NCI-H1436 (cell line): ENCODE results near the gene SEC24B.

Source experiments
- DNase-seq: peaks from one replicate; lab custom pipeline; 2025; lab: John Stamatoyannopoulos, UW

SEC24B gene

DNA sequence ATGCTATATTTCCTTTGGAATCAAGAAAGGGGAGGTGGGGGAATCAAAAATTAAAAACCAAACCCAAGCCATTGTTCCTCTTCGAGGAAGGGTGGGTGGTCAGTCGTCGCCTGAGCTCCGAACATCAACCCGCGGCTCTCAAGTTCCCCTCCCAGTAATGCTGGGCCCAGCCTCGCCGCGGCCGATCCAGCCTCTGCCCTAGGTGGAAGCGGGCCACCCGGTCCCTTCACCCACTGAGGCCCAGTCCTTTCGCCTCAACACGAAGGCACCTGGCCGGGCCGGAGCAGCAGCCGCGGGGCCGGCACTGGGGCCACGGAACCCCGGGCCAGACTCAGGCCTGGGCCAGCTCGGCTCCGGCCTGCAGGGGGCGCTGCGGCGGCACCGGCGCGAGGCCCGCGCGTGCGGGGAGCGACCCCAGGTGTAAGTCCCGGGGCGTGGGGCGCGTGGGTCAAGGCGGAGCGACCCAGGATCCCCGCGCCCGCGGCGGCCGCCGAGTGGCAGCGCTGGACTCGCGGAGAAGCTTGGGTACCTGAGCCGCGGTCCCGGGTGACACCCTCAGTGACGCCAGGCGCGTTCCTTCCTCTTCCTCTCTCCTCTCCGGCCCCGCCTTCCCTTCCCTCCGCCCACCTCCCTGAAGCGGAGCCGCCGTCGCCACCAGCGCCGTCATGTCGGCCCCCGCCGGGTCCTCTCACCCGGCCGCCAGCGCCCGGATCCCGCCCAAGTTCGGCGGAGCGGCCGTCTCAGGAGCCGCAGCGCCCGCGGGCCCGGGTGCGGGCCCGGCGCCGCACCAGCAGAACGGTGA lies at the start of gene SEC24B:
Gene SEC24B (plus strand): TSS at position 611 of the 802 bp plus-strand sequence. CDS start 55 bp downstream, at position 666.
- DNase-seq: peak; percentile 68

DNA sequence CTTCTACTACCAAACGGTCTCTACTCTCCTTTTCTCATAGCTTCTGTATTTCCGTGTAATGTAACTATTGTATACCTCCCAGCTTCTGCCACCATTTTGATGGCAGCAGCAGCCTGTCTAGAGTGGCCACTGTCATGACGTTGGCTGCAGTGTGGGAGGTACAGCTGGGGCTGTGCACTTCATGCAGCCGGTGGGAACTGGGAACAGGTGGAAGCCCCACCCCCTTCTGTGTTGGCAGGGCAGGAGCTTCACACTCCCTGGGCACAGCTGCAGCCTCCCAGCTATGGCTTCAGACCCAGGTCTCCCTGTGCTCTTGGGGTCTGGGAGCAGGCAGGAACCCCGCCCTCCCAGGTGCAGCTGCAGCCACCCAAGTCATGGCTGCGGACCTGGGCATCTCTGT lies 49.8 kb upstream of the SEC24B start:
- DNase-seq: no peak

DNA sequence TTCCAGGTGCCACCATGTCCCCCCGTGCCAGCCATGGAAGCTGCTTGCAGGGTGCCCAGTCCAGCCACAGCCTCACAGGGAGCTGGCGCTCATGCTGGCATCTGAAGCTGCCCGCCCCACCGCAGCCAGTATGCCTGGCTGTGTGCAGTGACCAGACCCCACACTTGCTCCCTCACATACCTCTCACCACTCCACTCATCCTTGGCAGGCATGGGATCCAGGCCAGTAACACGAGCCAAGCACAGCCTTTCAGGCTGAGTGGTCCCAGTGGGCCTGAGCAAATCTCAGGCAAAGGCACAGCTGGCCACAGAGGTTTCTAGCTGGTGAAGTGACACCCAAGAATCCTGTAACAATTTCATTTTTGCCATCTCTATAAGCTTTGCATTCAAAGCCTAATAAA lies 48.4 kb upstream of the SEC24B start:
- DNase-seq: no peak

DNA sequence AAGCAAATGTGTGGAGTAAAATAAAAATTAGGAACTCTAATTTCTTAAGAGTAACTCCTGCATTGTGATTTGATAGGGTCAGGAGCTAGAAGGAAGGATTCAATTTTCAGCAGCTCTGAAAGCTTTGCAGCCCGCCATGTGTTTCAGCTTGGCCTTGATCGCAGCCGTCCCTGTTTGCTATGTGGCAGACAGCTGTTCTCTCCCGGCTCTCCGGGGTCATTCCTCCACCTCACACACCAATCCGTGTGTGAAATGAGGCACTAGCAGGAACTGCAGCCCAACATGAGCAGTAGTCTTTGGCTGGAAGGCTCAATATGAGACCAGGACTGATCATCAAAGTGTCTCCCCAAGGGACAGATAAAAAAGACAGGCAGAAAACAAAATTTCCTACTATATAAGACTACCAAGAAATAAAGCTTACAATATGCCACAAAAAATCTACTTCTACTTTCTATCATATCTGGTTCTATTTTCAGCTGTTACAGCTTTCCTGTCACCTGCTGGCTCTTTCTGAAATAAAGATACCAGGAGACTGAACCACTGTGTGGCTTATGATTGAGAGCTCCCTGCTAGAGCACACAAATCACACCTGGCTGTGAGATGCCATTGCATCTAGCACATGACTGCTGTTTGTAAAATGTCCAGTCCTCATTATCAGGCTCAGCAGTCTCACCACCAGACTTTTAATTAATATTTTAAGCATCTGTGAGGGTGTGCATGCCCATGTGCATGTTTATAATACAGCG lies 44.1 kb upstream of the SEC24B start:
- DNase-seq: no peak

DNA sequence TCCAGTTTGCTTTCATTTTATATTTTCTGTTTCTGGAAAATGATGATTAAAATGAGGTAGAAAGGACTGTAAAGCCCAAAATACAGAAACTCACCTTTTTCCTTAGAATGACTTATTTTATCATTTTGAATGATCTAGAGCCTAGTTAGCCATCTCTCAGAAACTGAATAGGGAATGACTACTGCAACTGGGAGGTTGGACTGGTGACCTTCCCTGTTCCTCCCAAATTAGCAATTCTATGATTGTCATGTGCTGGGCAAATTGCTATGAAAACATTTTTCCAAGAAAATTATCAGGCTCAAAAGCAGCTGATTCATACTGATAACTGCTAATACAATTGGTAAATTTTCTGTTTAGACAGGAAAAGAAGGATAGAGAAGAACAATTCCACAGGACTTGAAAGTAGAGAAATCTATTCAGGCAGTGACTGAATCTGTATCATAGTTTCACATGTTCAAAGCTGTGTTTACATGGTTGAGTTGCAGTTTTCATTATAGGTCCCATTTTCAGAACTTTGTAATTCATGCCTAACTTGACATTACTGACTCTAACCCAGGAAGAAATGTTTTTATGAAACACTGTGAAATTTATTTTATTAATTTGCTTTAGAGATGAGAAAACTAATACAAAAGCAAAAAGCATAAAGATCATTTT lies 43.4 kb upstream of the SEC24B start:
- no peak for DNase-seq

DNA sequence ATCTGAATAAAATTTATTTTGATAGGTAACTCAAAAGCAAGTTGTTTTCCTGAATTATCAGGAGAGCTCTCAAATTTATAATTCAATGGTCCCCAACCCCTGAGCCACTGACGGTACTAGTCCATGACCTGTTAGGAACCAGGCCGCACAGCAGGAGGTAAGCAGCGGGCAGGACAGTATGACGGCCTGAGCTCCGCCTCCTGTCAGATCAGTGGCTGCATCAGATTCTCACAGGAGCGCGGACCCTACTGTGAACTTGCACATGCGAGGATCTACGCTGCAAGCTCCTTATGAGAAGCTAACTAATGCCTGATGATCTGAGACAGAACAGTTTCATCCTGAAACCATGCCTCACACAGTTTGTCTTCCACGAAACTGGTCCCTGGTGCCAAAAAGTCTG lies 37.9 kb upstream of the SEC24B start:
- DNase-seq: no peak

DNA sequence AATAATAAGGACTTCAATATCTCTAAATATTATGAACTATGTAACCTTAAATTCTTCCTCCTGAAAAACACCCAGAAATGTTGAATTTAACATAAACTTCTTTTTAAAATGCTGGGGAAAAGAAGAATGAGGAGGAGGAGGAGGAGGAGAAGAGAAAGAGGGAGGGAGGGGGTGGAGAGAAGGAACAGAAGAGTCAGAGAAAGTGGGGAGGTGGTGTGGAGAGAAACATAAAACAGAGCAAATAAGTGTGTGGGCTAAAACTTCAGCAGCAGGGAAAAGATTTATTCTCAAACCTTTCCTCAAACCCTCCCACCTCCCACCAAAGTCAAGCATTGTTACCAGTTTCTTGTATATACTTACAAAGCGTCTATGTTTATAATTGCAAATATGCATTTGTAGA lies 34.7 kb upstream of the SEC24B start:
- no peak for DNase-seq

DNA sequence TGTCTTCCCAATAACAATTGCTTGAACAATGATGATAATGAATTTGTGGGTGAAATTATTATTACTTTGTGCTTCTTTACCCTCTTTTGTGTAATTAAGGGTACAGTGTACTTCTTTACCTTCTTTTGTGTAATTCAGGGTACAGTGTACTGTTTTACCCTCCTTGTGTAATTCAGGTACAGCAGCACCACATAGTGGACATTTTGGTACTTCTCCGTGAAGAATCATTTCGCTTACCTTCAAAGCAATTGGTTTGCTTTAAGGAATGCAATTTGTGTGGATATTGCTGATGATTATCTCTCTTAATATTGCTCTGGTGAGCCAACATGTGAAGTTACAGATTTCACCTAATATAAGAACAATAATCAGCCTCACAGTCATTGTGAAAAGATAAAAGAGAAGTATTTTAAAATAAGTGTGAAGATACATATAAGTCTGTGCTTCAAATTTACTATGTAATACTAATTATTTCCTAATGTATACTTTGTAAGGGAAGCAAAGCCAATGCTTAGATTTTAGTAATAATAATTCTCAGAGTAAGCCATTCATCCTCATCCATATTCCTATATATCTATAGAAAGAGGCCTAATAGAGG lies 27.2 kb upstream of the SEC24B start:
- peak; percentile 18 for DNase-seq

DNA sequence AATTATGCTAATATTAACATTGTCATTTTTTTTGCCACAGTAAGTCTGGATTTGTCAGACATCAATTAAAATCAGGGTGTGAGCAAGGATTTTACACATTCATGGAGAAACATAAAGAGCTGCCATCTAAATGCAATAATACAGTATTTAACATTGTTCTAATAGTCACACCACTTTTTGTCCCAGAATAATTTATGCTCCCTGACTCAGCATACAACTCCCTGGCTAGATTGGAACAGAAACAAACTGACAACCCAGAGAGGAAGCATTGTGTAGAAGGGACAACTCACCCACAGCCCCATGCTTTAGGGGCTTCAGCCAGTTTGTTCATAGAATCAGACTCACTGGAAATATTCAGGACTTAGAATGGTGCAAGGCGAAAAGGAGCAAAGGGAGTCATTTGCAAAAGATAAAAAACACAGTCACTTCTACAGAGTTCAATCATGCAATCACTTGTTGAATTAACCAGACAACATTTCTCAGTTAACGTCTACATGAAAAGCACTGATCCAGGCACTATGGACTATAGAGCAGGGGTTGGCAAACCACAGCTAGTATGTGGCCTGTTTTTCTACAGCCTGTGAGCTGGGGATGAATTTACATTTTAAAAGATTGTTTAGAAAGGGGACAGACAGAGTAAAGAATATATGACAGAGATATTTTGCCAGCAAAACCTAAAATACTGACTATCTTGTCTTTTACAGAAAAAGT lies 26.4 kb upstream of the SEC24B start:
- no peak for DNase-seq

DNA sequence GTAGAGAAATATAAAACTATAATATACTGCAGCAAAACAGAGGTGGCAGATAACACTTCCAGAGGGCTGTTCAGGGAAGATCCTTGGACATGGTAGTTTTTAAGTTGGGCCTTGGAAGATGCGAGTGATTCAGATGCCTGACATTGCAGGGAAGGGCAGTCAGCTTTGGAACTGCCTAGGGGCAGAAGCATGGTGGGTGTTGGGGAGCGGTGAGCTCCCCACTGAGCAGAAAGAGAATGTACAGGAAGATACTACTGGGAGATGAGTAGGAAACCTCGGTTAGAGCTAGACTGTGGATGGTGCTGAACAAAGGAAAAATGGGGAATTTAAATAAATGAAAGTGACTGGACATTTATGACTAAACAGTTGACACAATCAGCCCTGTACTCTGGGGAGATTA lies 24.9 kb upstream of the SEC24B start:
- DNase-seq: no peak

DNA sequence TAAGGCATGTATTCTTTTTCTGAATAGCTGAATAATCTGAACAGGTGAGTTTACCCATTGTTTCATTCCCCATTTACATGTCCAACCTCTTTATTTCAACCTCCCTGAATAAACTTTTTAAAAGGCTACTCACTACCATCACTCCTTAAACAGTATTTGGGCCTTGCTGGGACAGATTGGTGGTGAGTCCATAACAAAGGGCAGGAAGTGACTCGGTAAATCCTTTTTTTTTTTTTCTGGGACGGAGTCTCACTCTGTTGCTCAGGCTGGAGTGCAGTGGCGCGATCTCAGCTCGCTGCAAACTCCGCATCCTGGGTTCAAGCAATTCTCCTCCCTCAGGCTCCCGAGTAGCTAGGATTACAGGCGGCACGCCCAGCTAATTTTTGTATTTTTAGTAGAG lies 23.4 kb upstream of the SEC24B start:
- DNase-seq: no peak

DNA sequence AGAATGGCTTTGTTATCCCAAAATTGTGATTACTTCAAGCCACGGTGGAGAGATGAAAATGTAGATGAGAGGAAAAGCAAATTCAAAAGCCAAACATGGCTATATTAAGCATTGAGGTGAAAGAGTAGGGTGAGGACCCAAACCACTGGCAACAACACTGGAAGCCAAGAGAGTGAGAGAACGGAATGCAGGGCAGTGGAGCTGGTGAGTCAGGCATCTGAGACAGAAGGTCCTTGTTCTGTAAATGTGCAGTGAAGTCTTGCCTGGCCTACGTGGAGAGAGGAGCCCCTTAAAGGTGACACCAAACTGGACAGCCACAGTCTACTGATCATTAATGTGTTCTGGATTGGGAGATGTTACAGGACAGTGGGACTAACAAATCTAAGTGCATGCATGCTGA lies 22.8 kb upstream of the SEC24B start:
- DNase-seq: no peak

DNA sequence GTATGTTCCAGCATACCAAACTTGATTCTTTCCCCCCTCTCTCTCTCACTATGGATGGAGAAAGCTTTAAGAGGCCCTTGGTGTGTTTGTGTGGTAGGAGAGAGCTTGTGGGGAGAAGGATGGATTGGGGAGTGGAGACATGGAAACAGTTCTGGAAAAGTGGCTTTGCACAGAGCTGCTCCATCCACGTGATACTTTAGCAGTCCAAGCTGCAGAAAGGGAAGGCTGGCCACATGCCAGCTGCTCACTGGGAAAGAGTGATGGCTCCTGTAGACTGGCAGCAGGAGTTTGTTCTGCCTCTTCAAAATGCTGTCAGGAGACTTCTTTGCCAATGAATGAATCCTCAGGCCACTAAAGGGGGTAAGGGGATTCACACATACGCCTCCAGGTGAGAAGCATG lies 21.7 kb upstream of the SEC24B start:
- DNase-seq: no peak

DNA sequence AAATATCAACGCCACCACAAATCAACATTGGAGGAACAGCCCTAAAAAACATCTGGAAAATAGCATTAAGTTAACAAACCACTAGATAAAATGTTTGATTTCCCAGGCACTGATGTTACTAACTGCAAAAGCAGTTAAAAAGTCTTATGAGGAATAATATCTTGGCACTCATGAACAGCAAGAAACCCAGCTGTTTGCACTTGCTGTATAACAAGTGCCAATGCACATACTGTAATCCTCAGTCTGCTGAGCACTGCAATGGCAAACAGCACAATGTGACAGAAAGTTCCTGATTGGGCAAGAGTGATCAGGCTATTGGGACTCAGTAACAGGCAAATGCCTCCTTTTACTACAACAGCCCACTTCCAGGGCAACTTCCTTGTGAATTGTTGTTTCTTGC lies 20.8 kb upstream of the SEC24B start:
- no peak for DNase-seq

DNA sequence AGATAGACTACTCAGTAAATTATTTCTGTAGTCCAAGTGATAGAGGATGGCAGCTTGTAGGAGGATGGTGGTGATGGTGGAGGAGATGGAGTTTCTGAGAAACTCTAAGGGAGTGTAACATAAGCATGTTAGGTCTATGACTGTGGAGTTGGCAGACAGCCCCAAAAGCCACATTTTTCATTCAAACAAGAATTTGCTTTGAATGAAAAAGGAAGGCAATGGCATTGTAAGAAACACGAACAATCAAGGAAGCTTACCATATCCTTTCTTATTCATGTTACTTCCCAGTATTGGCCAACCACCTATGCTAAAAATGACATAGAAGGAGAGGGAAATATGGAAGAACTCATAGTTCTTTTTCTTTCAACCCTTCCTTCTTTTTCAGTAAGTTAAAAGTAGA lies 18.7 kb upstream of the SEC24B start:
- DNase-seq: no peak

DNA sequence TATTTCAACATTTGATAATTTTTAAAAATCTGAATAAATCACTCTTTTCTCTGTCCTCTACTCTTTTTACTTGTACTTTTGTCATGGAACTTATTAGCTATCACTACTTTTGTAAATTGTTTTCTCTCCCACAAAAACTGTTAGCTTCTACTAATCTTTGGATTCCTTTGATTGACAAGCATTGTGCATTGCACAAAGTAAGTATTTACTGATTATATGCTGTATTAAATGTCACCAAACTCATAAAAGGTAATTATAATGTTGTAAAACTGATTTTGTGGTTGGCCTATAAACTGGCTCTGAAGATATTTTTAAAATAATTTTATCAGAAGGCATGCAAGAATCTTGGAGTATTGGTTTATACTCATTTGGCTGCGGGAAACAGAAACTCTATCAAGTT lies 15.0 kb upstream of the SEC24B start:
- no peak for DNase-seq

DNA sequence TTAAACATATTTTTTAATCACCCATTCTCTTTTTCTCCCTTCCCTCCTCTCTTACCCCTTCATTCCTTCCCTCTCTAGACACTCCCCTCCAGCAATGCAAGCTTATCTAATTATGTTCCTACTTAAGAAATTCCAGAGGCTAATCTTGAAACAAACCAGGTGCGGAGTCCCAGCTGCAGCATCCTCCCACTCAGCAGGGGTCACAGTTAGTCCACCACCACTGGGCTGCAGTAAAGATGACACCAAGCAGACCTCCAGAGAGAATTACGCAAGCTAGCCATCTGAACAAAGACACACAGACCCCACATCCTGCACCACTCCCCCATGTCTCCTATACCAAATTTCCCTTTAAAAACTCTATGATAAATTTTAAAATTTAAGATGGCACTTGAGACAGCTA lies 13.9 kb upstream of the SEC24B start:
- no peak for DNase-seq

DNA sequence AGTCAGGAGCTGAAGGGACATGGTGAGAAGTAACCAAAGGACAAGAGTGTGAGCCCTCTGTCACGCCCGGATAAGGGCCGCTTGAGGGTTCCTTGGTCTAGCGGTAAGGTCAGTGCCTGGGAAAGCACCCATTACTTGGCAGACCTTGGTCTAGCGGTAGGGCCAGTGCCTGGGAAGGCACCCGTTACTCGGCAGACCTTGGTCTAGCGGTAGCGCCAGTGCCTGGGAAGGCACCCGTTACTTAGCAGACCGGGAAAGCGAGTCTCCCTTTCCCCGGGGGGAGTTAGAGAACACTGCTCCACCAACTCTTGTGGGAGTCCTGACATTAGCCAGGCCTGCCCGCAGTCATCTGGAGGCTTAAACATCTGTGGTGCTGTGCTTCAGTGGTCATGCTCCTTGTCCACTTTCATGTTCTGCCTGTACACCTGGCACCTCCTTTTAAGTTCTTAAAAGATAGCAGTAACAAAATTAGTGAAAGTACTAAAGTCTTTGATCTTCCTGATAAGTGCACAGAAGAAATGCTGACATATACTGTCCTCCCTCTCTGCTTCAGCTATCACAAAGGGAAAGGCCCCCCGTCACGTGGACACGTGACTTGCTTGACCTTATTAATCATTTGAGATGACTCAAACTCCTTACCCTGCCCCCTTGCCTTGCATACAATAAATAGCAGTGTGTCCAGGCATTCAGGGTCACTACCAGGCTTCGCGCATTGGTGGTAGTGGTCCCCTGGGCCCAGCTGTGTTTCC lies 9.3 kb upstream of the SEC24B start:
- no peak for DNase-seq

DNA sequence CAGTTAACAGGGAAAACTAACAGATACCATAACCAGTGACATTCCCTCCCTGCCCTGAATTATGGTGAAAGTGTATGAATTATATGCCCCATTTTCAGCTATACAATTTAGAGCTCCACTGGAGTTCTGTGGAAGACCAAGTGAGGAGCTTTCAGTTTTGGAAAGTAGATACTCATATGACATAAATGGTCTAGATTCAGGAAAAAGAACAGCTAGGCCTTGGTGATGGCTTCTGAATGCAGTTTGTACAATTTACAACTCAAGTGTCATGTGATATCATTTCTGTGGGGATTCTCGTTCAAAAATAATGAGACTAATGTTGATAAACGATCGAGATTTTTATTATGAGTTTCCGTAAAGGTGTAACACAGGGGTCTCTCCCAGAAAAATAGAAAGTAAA lies 8.2 kb upstream of the SEC24B start:
- no peak for DNase-seq

DNA sequence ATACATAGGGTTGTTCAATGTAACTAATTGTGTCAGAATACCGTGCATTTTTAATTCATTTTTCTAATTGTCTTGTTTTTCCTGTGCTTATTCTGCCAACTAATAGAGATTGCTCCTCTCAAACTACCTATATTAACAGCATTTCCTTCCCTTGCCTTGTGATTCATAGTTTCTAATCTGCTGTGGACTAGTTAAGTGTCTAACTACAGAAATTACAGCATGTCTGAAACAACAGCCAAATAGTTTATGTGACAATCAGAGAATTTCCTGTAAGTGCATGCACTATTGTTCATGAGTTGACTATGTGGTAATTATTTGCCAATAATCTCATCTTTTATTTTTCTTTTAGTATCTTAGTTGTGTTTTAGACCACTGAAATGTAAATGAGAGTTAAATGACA lies 4.1 kb upstream of the SEC24B start:
- DNase-seq: no peak

DNA sequence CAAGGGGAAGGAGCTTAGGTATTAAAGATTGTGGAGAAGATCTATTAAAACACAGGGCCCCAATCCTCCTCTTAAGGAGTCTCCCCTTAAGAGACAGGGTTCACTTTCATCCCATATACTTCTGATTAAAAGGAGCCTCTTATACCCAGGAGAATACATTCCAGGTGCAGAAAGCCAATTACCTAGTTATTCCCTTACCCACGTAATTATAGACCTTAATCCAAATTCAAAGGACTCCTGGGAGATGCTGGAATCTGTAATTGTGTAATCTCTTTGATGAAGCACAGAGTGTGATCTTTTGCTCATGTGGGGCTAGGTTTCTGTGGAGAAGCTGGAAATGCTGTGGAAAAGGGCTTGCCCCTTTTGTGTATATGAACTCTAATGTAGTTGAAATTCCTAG lies 1.4 kb upstream of the SEC24B start:
- DNase-seq: peak; percentile 22
